ENCODE data around the gene INPP5K. TPM values are rescaled to one million over a fixed set of nuclear protein-coding genes. Genes with fewer than 3 reads are reported as not detected.
"Not testable (repeated sequence)": the region's sequence is repeated elsewhere in the genome, so short reads cannot be mapped to it uniquely, and the experiment has no call there.

INPP5K gene
- total RNA-seq, 1 donor from 2014 or later: 35.4 TPM

GRCh38 chr17:1553354-1554266 lies 37.2 kb upstream of the INPP5K start:
- intact Hi-C loops (cut with DNase I): no loop called here
- DNase-seq (ENCODE audit: missing footprints) (no peak), ATAC-seq (no peak)

GRCh38 chr17:1552932-1553331 lies 36.5 kb upstream of the INPP5K start:
- DNase-seq (ENCODE audit: missing footprints): no peak
- no peak for ATAC-seq
- intact Hi-C loops (cut with DNase I): no loop called here

DNA sequence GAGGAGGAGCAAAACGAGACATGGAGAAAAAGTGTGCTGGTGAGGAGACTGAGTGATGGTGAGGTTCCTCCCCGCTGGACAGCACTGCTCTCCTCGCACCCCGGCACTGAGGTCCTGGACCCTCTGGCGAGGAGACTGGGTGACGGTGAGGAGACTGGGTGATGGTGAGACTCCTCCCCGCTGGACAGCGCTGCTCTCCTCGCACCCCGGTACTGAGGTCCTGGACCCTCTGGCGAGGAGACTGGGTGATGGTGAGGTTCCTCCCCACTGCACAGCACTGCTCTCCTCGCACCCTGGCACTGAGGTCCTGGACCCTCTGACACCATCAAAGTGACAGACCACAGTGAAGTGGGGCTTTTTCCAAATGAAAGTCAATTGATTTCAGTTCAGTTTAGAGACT lies 35.3 kb upstream of the INPP5K start:
- intact Hi-C loops (cut with DNase I): no loop called here
- no peak for DNase-seq (ENCODE audit: missing footprints)
- no peak for ATAC-seq

DNA sequence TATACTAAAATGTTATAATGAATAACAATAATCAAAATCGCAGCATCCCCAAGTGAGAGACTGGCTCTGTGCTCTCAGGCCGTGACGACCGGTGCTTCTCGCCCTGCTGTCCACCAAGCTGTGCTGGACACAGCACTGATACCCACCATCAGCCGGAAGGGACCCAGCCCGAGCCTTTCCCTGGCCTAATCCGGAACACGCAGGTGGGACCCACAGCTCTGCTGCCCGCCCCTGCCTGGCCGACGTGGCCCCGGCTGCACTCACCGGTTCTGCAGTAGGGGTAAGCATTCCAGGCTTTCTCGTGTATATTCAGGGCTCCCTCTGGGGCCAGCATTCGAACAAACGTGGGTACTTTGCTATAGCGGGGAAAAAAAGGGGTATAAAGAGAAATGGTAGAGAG lies 31.6 kb upstream of the INPP5K start:
- intact Hi-C loops (cut with DNase I): no loop called here
- ATAC-seq (no peak), DNase-seq (ENCODE audit: missing footprints) (no peak)

GRCh38 chr17:1546292-1546922 lies 30.0 kb upstream of the INPP5K start:
- no peak for DNase-seq (ENCODE audit: missing footprints)
- no peak for ATAC-seq
- intact Hi-C loops (cut with DNase I): no loop called here

DNA sequence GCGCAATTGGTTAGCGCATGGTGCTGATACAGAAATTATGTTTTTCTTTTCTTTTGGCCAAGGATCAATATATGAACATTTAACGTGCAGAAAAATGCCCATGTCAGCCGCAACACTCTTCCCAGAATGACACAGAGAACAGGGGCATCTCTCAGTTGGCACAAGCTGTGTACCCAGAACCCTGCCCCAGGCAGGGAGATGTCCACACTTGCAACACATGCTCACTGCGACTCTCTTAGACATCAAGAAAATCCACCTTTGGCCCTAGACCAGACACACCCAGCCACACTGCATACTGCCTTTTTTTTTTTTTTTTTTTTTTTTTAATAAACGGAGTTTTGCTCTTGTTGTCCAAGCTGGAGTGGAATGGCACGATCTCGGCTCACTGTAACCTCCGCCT lies 29.2 kb upstream of the INPP5K start:
- DNase-seq (ENCODE audit: missing footprints): no peak
- intact Hi-C loops (cut with DNase I): no loop called here
- ATAC-seq: no peak

GRCh38 chr17:1542316-1542715 lies 25.9 kb upstream of the INPP5K start:
- DNase-seq (ENCODE audit: missing footprints) (no peak), ATAC-seq (no peak)
- intact Hi-C loops (cut with DNase I): no loop called here

- intact Hi-C loops (cut with DNase I): no loop called here
- DNase-seq (ENCODE audit: missing footprints) (no peak), ATAC-seq (no peak)
These were observed 25.0 kb upstream of the INPP5K start for GRCh38 chr17:1541367-1541904.

DNA sequence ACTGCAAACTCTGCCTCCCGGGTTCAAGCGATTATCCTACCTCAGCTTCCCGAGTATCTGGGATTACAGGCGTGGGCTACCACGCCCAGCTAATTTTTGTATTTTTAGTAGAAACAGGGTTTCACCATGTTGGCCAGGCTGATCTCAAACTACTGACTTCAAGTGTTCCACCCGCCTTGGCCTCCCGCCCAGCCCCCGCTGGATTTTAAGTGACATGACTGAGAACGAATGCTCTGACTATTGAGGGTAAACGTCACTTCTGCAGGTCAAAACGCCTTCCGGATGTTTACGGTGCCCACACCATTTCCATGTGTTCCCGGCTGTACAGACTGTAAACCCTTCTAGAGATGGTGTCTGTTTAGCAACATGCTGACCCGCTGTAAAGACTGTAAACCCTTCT lies 23.4 kb upstream of the INPP5K start:
- intact Hi-C loops (cut with DNase I): no loop called here
- DNase-seq (ENCODE audit: missing footprints) (no peak), ATAC-seq (no peak)

GRCh38 chr17:1535737-1536136 lies 19.3 kb upstream of the INPP5K start:
- DNase-seq (ENCODE audit: missing footprints) (no peak), ATAC-seq (no peak)
- intact Hi-C loops (cut with DNase I): no loop called here

- ATAC-seq (peak; percentile 88), DNase-seq (ENCODE audit: missing footprints) (no peak)
- intact Hi-C loops (cut with DNase I): no loop called here
These were observed 17.4 kb upstream of the INPP5K start for GRCh38 chr17:1533661-1534325.

- ATAC-seq: peak; percentile 66
- no peak for DNase-seq (ENCODE audit: missing footprints)
- intact Hi-C loops (cut with DNase I): no loop called here
These were observed 16.6 kb upstream of the INPP5K start for GRCh38 chr17:1532836-1533602.

DNA sequence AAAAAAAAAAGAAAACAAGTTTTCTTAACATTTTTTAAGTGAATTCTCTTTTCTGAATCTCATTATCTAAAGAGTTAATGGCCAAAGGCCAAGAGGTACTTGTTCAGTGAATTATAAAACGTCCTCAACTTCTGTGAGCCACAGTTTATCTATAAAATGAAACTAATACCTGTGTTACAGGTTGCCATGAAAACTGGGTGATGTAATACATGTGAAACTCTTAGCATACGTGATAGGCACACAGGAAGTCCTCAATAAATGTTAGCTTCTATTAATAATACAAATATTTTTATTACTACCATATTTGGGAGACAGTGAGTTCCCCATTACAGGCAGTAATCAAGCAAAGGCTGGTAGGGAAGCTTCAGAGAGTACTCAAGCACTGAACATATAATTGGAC lies 13.5 kb upstream of the INPP5K start:
- ATAC-seq (no peak), DNase-seq (ENCODE audit: missing footprints) (no peak)
- intact Hi-C loops (cut with DNase I): no loop called here

DNA sequence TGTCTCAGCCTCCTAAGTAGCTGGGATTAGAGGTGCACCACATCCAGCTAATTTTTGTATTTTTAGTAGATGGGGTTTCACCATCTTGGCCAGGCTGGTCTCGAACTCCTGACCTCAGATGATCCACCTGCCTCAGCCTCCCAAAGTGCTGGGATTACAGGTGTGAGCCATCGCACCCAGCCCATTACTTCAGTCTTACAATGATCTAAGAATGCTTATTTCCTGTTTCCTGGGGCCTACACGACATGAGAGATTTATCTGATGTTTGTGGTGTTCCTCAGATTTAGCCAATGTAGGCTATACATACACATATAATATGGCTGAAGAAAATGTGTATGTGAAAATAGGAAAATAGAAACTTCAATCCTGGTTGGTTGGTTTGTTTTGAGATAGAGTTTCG lies 10.5 kb upstream of the INPP5K start:
- DNase-seq (ENCODE audit: missing footprints); ATAC-seq; intact Hi-C loops (cut with DNase I): not testable (repeated sequence)

GRCh38 chr17:1522626-1523025 lies 6.2 kb upstream of the INPP5K start:
- intact Hi-C loops (cut with DNase I): no loop called here
- no peak for ATAC-seq
- DNase-seq (ENCODE audit: missing footprints): no peak

DNA sequence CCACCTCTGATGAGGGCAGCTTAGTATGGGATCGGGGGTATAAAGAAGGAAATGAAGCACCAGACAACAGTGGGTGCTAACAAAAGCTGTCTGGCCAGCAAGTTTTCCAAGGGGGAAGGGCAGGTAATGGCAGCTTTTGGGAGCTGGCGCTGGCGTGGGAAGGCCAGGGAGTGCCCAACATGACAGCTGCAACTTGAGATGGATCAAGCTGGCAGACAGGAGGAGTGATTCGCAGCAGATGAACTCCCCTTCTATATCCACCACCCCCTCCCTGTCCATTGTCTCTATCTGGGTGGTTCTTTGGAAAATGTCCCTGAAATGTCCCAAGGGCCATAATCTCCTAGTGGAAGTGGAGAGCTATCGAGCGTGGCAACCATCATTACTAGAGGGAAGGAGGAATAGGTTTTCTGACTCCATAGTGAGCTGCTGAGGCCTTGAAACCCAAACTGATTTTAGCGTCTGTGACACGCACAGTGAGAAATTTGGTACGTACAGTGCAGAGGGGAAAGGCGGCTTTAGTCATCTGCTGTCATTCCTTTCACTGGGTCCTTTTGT lies 4.8 kb upstream of the INPP5K start:
- ATAC-seq (no peak), DNase-seq (ENCODE audit: missing footprints) (no peak)
- intact Hi-C loops (cut with DNase I): no loop called here

DNA sequence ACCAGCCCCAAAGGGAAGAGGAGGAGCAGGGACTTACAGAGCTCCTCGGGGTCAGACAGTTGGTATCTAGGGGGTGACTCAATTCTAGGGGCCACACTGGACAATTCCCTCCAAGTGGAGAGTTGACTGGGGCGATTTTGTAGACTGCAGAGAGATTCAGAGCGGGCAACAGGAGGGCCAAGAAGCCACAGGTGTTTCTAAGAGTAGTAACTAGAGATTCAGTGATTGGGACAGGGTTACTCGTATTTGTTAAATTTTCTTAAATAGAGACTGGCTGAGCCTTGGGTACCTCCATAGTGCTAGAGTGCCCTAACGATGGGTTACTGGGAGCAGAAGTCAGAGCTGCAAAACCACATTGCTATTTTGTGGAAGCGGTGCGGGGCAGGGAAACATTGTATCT lies 3.3 kb upstream of the INPP5K start:
- no peak for ATAC-seq
- DNase-seq (ENCODE audit: missing footprints): no peak
- intact Hi-C loops (cut with DNase I): loop anchor here (5.0 kb wide), 2 partner anchors 172 to 242 kb away; partner anchors contain the start of gene TRARG1

DNA sequence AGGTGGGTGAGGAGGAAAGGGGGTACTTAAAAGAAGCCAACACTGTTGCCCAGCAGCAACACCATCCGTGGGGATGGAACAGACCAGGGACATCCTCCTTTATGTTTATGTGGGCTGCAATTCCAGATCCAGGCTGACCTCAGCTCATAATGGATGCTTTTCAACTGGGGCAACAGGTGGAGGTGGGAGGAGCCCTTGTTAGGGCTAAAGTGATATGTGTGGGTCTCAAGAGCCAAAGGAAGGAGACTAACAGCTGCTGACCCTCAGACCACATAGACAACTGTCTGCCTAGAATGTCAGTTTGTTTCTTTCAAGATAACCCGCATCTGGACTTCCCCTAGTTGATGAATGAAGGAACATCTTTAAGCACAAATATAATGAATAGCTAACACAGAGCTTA lies 2.0 kb upstream of the INPP5K start:
- ATAC-seq (no peak), DNase-seq (ENCODE audit: missing footprints) (no peak)
- intact Hi-C loops (cut with DNase I): loop anchor here (5.0 kb wide), 2 partner anchors 171 to 241 kb away; partner anchors contain the start of gene TRARG1
